Endodermal cell (in vitro differentiated cells): ENCODE results near the gene AQP1. TPM values are rescaled to one million over a fixed set of nuclear protein-coding genes. Genes with fewer than 3 reads are reported as not detected.

Source experiments
- DNase-seq: peaks from one replicate; pipeline ENCODE4 v3.0.0-alpha.2; 2017
- H3K27ac ChIP-seq: 2 replicates; pipeline ENCODE4 v1.5.1; 2013; ENCODE audit warnings: mild to moderate bottlenecking, low read depth, low read length, moderate library complexity
- H3K27me3 ChIP-seq: 2 replicates; pipeline ENCODE4 v1.6.1; 2013; ENCODE audit warnings: mild to moderate bottlenecking, low read length, moderate library complexity; ENCODE audit not compliant: insufficient read depth, control insufficient read depth, poor library complexity, severe bottlenecking
- H3K36me3 ChIP-seq: 2 replicates; pipeline ENCODE4 v1.7.0; 2013; ENCODE audit warnings: mild to moderate bottlenecking, low read length, moderate library complexity; ENCODE audit not compliant: control insufficient read depth, insufficient read depth
- H3K4me1 ChIP-seq: one replicate; pipeline ENCODE4 v1.7.0; 2013; ENCODE audit warnings: low read length; ENCODE audit not compliant: control insufficient read depth, insufficient read depth
- H3K4me3 ChIP-seq: 2 replicates; pipeline ENCODE4 v1.5.1; 2013; ENCODE audit warnings: mild to moderate bottlenecking, low read length, moderate library complexity
- H3K9ac ChIP-seq: 2 replicates; pipeline ENCODE4 v1.6.1; 2013; ENCODE audit warnings: mild to moderate bottlenecking, low read length, moderate library complexity; ENCODE audit not compliant: poor library complexity, severe bottlenecking; ENCODE audit errors: extremely low read depth
- H3K9me3 ChIP-seq: 2 replicates; pipeline ENCODE4 v1.6.1; 2013; ENCODE audit warnings: mild to moderate bottlenecking, low read length, moderate library complexity; ENCODE audit not compliant: control insufficient read depth
- H3K27ac Mint-ChIP-seq: 2 replicates; pipeline ENCODE4 v1.8.0; 2020; ENCODE audit warnings: mixed read lengths
- H3K27me3 Mint-ChIP-seq: 2 replicates; pipeline ENCODE4 v1.8.0; 2021; ENCODE audit warnings: mild to moderate bottlenecking, mixed read lengths; ENCODE audit not compliant: insufficient read depth
- H3K36me3 Mint-ChIP-seq: 2 replicates; pipeline ENCODE4 v1.8.0; 2020; ENCODE audit warnings: low read depth, mixed read lengths
- H3K4me1 Mint-ChIP-seq: 2 replicates; pipeline ENCODE4 v1.8.0; 2020; ENCODE audit warnings: mixed read lengths
- H3K4me3 Mint-ChIP-seq: 2 replicates; pipeline ENCODE4 v1.8.0; 2020; ENCODE audit warnings: mild to moderate bottlenecking, moderate library complexity, mixed read lengths
- H3K9me3 Mint-ChIP-seq: 2 replicates; pipeline ENCODE4 v1.8.0; 2020; ENCODE audit warnings: mild to moderate bottlenecking, mixed read lengths
- CTCF ChIP-seq: fragments of 200-600 bp; sonication (generic); conservative IDR thresholded peaks from 2 replicates; pipeline ENCODE4 v1.5.0; 2021; ENCODE audit warnings: antibody characterized with exemption, mild to moderate bottlenecking
- WGBS, 2 experiments: methylation state at CpG; one replicate each; pipeline versions ENCODE4 v1.1.5 to v1.1.7; 2013; ENCODE audit warnings: missing lambda C conversion rate in 2 of 2, mixed read lengths in 1 of 2; ENCODE audit not compliant: insufficient coverage in 1 of 2, insufficient read length in 1 of 2; 5-methylcytosine and 5-hydroxymethylcytosine counted together
- total RNA-seq, 2 donors: library from RNA; stranded (reverse); fragmentation: NEBNext Ultra II Directional in 1 of 2; extraction: Animal tissue kit (Norgen Biotek cat#: 25700) in 1 of 2; gene quantifications; 2 replicates in 1 of 2; 3 replicates in 1 of 2; pipeline ENCODE4 v1.2.1, GENCODE V29; 2021

The AQP1 gene
- total RNA-seq, 2 donors from 2014 or later: 0.26 to 0.91 TPM

- Histone ChIP-seq H3K27ac (no peak overlapping the region), H3K36me3 (no peaks in the 10 kb centered on the region), H3K4me3 (no peak overlapping the region), H3K4me1 (no peaks in the 10 kb centered on the region), H3K27me3 (no peaks in the 10 kb centered on the region), H3K9ac (no peak overlapping the region), H3K9me3 (no peaks in the 10 kb centered on the region)
- no peak for DNase-seq
- Mint-ChIP-seq H3K9me3 (no peaks in the 10 kb centered on the region), H3K4me1 (peaks cover 4% of the 10 kb centered on the region), H3K27me3 (peaks cover 1% of the 10 kb centered on the region), H3K4me3 (no peak overlapping the region), H3K36me3 (no peaks in the 10 kb centered on the region), H3K27ac (no peak overlapping the region)
- 90 to 95% methylated on average over 7 of the region's 7 CpGs for WGBS, 2 experiments
- no peak for TF ChIP-seq CTCF
Measured at GRCh38 chr7:30890226-30890625, 21.4 kb upstream of the AQP1 start.

- WGBS, 2 experiments: 86 to 87% methylated on average over 6 of the region's 6 CpGs
- Mint-ChIP-seq H3K4me1 (peaks cover 17% of the 10 kb centered on the region), H3K27ac (no peak overlapping the region), H3K9me3 (no peaks in the 10 kb centered on the region), H3K36me3 (no peaks in the 10 kb centered on the region), H3K27me3 (peaks cover 1% of the 10 kb centered on the region), H3K4me3 (no peak overlapping the region)
- H3K9ac ChIP-seq: no peak overlapping the region
- H3K4me3 ChIP-seq: no peak overlapping the region
- DNase-seq: no peak
- H3K36me3 ChIP-seq: no peaks in the 10 kb centered on the region
- H3K27ac ChIP-seq: no peak overlapping the region
- no peaks in the 10 kb centered on the region for H3K9me3 ChIP-seq
- H3K27me3 ChIP-seq: no peaks in the 10 kb centered on the region
- H3K4me1 ChIP-seq: peaks cover 10% of the 10 kb centered on the region
- no peak for TF ChIP-seq CTCF
Measured at GRCh38 chr7:30893357-30893756, 18.3 kb upstream of the AQP1 start.

- peaks cover 1% of the 10 kb centered on the region for H3K27me3 Mint-ChIP-seq
- peaks cover 17% of the 10 kb centered on the region for H3K4me1 Mint-ChIP-seq
- peaks cover 10% of the 10 kb centered on the region for H3K4me1 ChIP-seq
- no peak for DNase-seq
- 100% methylated on average over 1 of the region's 1 CpG; no CpG with 5 or more reads in 1 of the 2 experiments for WGBS, 2 experiments
- H3K27ac ChIP-seq: no peak overlapping the region
- H3K36me3 Mint-ChIP-seq: no peaks in the 10 kb centered on the region
- no peaks in the 10 kb centered on the region for H3K36me3 ChIP-seq
- no peak overlapping the region for H3K4me3 Mint-ChIP-seq
- H3K27me3 ChIP-seq: no peaks in the 10 kb centered on the region
- no peaks in the 10 kb centered on the region for H3K9me3 Mint-ChIP-seq
- H3K9ac ChIP-seq: no peak overlapping the region
- H3K4me3 ChIP-seq: no peak overlapping the region
- H3K9me3 ChIP-seq: no peaks in the 10 kb centered on the region
- H3K27ac Mint-ChIP-seq: no peak overlapping the region
- no peak for TF ChIP-seq CTCF
Measured at GRCh38 chr7:30894009-30894408, 17.6 kb upstream of the AQP1 start.
